Measurements from ENCODE around the gene AIG1. TPM values are rescaled to one million over a fixed set of nuclear protein-coding genes. Genes with fewer than 3 reads are reported as not detected.

Gene AIG1
- total and polyA plus RNA-seq, 2 of the 13 experiments (the other 11 are each of a cell fraction or from before 2014, with no cell fraction given), result 115 to 197 TPM

DNA sequence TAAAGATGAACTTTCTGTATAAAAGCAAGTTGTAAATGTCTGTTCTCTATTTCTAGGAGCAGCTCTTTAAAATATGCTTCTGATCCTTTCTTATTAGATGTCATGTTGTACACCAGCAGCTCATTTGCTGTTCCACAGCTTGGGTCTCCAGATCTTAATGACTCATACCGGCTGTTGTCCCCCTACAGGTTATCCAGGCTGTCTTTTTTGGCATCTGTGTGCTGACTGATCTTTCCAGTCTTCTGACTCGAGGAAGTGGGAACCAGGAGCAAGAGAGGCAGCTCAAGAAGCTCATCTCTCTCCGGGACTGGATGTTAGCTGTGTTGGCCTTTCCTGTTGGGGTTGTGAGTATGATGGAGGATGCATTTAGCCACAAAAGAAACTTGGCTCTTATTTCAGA lies 76.0 kb downstream of the AIG1 start:
- Histone ChIP-seq H3K27me3 (ENCODE audit: control insufficient read depth in 1 of 2, insufficient read depth in 2 of 2, low read length in 2 of 2) (no peaks in the 10 kb centered on the region), H3K4me3 (replicated peaks in 1 of 3; ENCODE audit: insufficient read depth in 1 of 3, low read depth in 2 of 3, low read length in 3 of 3) (no peak overlapping the region), H4K20me1 (ENCODE audit: insufficient read depth, low read length) (no peaks in the 10 kb centered on the region), H3K9me3 (ENCODE audit: low read length) (no peaks in the 10 kb centered on the region), H3K27ac (ENCODE audit: extremely low read length, insufficient read depth, low read length) (no peak overlapping the region), H3K4me1 (ENCODE audit: insufficient read depth, low read length) (no peaks in the 10 kb centered on the region), H3K9ac (ENCODE audit: insufficient read depth, low read depth, low read length) (no peak overlapping the region), H3K36me3 (replicated peaks in 1 of 2; ENCODE audit: control insufficient read depth in 1 of 2, insufficient read depth in 2 of 2, low read length in 2 of 2) (peaks cover 2 to 29% of the 10 kb centered on the region in 2 experiments; a peak in 4 of 5 replicates), H2AFZ (ENCODE audit: low read length) (no peak overlapping the region), H3K79me2 (ENCODE audit: insufficient read depth, low read length) (no peaks in the 10 kb centered on the region), H3K4me2 (ENCODE audit: low read depth, low read length) (no peak overlapping the region)
- ATAC-seq (peak; percentile 34; the same call in 1 of the 3 replicates), DNase-seq (ENCODE audit: low spot score) (no peak), FAIRE-seq (no peak)
- CTCF ChIA-PET (ENCODE audit: low intra/inter-chr PET ratio, low total read pairs), result no interaction called here
- no TSS peak for BruUV-seq (replicated peaks)
- intact Hi-C loops (cut with micrococcal nuclease; ENCODE audit: unreplicated experiment), result no loop called here
- whole genome bisulfite sequencing (ENCODE audit: low lambda C conversion rate), result 88% methylated on average over 3 of the region's 3 CpGs
- POLR2A ChIA-PET, result no interaction called here
- TF ChIP-seq NR2F2 (IDR thresholded peaks at IDR 0.05; ENCODE audit: borderline replicate concordance, low read depth) (no peak), ZNF589 (CRISPR knock-in tag; conservative IDR thresholded peaks at IDR 0.05) (no peak), MATR3 (CRISPR knock-in tag; IDR thresholded peaks at IDR 0.05) (no peak), ZNF207 (IDR thresholded peaks at IDR 0.05; ENCODE audit: borderline replicate concordance) (no peak), SP140L (CRISPR knock-in tag; IDR thresholded peaks at IDR 0.05; ENCODE audit: borderline replicate concordance) (no peak), ZNF382 (CRISPR knock-in tag; IDR thresholded peaks at IDR 0.05; ENCODE audit: borderline replicate concordance) (no peak), ZZZ3 (CRISPR knock-in tag; IDR thresholded peaks at IDR 0.05; ENCODE audit: borderline replicate concordance) (no peak), KDM2A (CRISPR knock-in tag; IDR thresholded peaks at IDR 0.05; ENCODE audit: borderline replicate concordance, low read depth) (no peak), ZNF615 (CRISPR knock-in tag; IDR thresholded peaks at IDR 0.05; ENCODE audit: borderline replicate concordance) (no peak), KDM3A (CRISPR knock-in tag; IDR thresholded peaks at IDR 0.05; ENCODE audit: low read depth) (no peak), CENPT (CRISPR knock-in tag; IDR thresholded peaks at IDR 0.05; ENCODE audit: low read depth) (no peak)
- TF ChIP-seq, protein P1, sequence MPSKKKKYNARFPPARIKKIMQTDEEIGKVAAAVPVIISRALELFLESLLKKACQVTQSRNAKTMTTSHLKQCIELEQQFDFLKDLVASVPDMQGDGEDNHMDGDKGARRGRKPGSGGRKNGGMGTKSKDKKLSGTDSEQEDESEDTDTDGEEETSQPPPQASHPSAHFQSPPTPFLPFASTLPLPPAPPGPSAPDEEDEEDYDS (CRISPR knock-in tag; IDR thresholded peaks at IDR 0.05), result no peak
- in situ Hi-C loops (cut with HindIII; ENCODE audit: extremely low pct_ligation_motif_present, low pct_unique_long_range_greater_than_20kb), result no loop called here

Measured in HepG2 (cell line).